ENCODE measurements around the gene HTRA3. TPM values are rescaled to one million over a fixed set of nuclear protein-coding genes. Genes with fewer than 3 reads are reported as not detected.
A peak's percentile ranks its signal among the peaks of the same experiment; 100 is the strongest.

The HTRA3 gene
- total RNA-seq (2014; rRNA removed; shearing (Covaris generic)): 0.81 and 3.2 TPM in 2 replicates

GRCh38 chr4:8269535-8270417 lies at the start of gene HTRA3:
HTRA3 (plus strand) TSS chr4:8269754; CDS start chr4:8269969, 215 bp downstream.
- DNase-seq (ENCODE audit: low read depth): no peak

- DNase-seq (ENCODE audit: low read depth): no peak
Measured at GRCh38 chr4:8220661-8221450, 48.7 kb upstream of the HTRA3 start.

- DNase-seq (ENCODE audit: low read depth): peak; percentile 23
Measured at GRCh38 chr4:8221476-8221875, 48.1 kb upstream of the HTRA3 start.

- no peak for DNase-seq (ENCODE audit: low read depth)
Measured at GRCh38 chr4:8221985-8222384, 47.6 kb upstream of the HTRA3 start.

GRCh38 chr4:8222609-8223388 lies 46.8 kb upstream of the HTRA3 start:
- DNase-seq (ENCODE audit: low read depth): no peak

- no peak for DNase-seq (ENCODE audit: low read depth)
Measured at GRCh38 chr4:8224267-8224974, 45.1 kb upstream of the HTRA3 start.

- DNase-seq (ENCODE audit: low read depth): no peak
Measured at GRCh38 chr4:8224975-8225625, 44.5 kb upstream of the HTRA3 start.

- DNase-seq (ENCODE audit: low read depth): no peak
Measured at GRCh38 chr4:8225706-8226443, 43.7 kb upstream of the HTRA3 start.

GRCh38 chr4:8227201-8227770 lies 42.3 kb upstream of the HTRA3 start:
- DNase-seq (ENCODE audit: low read depth): no peak

GRCh38 chr4:8227771-8228318 lies 41.7 kb upstream of the HTRA3 start:
- no peak for DNase-seq (ENCODE audit: low read depth)

GRCh38 chr4:8228319-8229250 lies 41.0 kb upstream of the HTRA3 start:
- DNase-seq (ENCODE audit: low read depth): peak; percentile 70

- DNase-seq (ENCODE audit: low read depth): no peak
Measured at GRCh38 chr4:8229331-8229975, 40.1 kb upstream of the HTRA3 start.

- no peak for DNase-seq (ENCODE audit: low read depth)
Measured at GRCh38 chr4:8230033-8230432, 39.5 kb upstream of the HTRA3 start.

GRCh38 chr4:8230891-8231290 lies 38.7 kb upstream of the HTRA3 start:
- no peak for DNase-seq (ENCODE audit: low read depth)

GRCh38 chr4:8231551-8232049 lies 38.0 kb upstream of the HTRA3 start:
- no peak for DNase-seq (ENCODE audit: low read depth)

GRCh38 chr4:8232748-8233147 lies 36.8 kb upstream of the HTRA3 start:
- no peak for DNase-seq (ENCODE audit: low read depth)

GRCh38 chr4:8233672-8234484 lies 35.7 kb upstream of the HTRA3 start:
- no peak for DNase-seq (ENCODE audit: low read depth)
